HG02798 (cell line): ENCODE results near the gene ZGLP1.
A peak's percentile ranks its signal among the peaks of the same experiment; 100 is the strongest.
"Not testable (repeated sequence)": the region's sequence is repeated elsewhere in the genome, so short reads cannot be mapped to it uniquely, and the experiment has no call there.

ENCODE experiments used
- ATAC-seq: cut with Tn5 transposase; IDR thresholded peaks from one replicate; pipeline ENCODE4 v1.9.1; 2021; ENCODE audit warnings: mild to moderate bottlenecking; ENCODE audit not compliant: unreplicated experiment, poor library complexity

Gene ZGLP1

DNA sequence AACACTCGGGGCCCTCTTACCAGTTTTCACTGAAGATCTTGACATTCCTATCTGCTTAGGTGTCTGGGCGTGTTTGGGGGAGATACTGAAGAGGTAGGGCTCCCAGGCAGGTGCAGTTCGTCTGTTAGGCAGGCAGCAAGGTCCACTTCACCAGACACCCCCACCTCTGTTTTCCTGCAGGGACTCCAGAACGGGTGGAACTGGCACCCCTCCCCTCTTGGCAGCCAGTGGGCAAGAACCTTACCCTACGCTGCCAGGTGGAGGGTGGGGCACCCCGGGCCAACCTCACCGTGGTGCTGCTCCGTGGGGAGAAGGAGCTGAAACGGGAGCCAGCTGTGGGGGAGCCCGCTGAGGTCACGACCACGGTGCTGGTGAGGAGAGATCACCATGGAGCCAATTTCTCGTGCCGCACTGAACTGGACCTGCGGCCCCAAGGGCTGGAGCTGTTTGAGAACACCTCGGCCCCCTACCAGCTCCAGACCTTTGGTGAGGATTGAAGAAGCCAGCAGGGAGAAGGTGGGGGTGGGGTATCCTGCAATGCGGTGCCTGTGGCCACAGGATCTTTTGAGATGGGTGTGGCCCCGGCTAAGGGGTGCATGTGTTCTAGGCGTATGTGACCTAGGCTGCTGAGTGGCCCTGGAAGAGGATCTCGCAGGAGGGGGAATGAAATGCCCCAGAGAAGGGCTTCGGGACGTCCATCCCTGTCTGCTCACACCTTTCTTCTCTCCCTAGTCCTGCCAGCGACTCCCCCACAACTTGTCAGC, 26.1 kb downstream of the ZGLP1 start:
- no peak for ATAC-seq

GRCh38 chr19:10282043-10282442, 27.6 kb downstream of the ZGLP1 start:
- ATAC-seq: not testable (repeated sequence)

- no peak for ATAC-seq
Observed at GRCh38 chr19:10279737-10280442, 29.7 kb downstream of the ZGLP1 start.

GRCh38 chr19:10278935-10279334, 30.7 kb downstream of the ZGLP1 start:
- no peak for ATAC-seq

GRCh38 chr19:10277795-10278589, 31.6 kb downstream of the ZGLP1 start:
- ATAC-seq: no peak

- ATAC-seq: no peak
Observed at GRCh38 chr19:10274589-10274988, 35.0 kb downstream of the ZGLP1 start.

- peak; percentile 28 for ATAC-seq
Observed at GRCh38 chr19:10271543-10272086, 38.0 kb downstream of the ZGLP1 start.

DNA sequence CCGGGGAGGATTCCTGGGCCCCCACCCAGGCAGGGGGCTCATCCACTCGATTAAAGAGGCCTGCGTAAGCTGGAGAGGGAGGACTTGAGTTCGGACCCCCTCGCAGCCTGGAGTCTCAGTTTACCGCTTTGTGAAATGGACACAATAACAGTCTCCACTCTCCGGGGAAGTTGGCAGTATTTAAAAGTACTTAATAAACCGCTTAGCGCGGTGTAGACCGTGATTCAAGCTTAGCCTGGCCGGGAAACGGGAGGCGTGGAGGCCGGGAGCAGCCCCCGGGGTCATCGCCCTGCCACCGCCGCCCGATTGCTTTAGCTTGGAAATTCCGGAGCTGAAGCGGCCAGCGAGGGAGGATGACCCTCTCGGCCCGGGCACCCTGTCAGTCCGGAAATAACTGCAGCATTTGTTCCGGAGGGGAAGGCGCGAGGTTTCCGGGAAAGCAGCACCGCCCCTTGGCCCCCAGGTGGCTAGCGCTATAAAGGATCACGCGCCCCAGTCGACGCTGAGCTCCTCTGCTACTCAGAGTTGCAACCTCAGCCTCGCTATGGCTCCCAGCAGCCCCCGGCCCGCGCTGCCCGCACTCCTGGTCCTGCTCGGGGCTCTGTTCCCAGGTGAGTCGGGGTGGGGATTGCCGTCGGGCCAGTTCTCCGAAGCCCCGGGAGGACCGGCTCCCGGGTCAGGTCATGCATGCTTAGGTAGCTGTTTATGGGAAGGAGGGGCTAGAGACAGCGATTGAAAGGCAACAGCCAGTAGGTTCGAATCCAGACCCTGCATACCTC, 38.8 kb downstream of the ZGLP1 start, which contains the start of gene ICAM1:
Gene ICAM1, plus strand, starts transcription at position 505 of the 779 bp plus-strand sequence. Its CDS starts 40 bp downstream, at position 545.
- ATAC-seq: peak; percentile 58

- ATAC-seq: peak; percentile 41
Observed at GRCh38 chr19:10270180-10270615, 39.4 kb downstream of the ZGLP1 start.

GRCh38 chr19:10269333-10270179, 40.1 kb downstream of the ZGLP1 start:
- peak; percentile 44 for ATAC-seq

GRCh38 chr19:10268071-10268470, 41.5 kb downstream of the ZGLP1 start:
- no peak for ATAC-seq

GRCh38 chr19:10266706-10267105, 42.9 kb downstream of the ZGLP1 start:
- no peak for ATAC-seq

- ATAC-seq: no peak
Observed at GRCh38 chr19:10262771-10263170, 46.8 kb downstream of the ZGLP1 start.

DNA sequence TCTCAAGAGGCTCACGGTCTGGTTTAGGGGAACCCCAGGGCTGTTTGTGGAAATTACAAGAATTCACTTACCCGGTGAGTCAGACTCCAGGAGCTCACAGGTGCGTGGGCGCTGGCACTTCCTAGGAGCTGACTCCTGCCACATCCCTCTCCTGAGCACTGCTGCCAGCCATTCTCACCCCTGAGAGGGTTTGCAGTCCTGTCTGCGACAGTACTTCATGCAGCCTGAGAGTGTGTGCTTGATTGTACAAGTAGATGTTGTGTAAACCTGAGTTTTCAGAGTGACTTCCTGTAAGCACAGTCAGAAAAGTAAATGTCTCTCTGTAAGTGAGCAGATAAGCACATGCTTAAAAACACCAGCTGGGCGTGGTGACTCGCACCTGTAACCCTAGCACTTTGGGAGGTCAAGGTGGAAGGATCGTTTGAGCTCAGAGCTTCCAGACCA, 49.5 kb downstream of the ZGLP1 start:
- ATAC-seq: no peak

DNA sequence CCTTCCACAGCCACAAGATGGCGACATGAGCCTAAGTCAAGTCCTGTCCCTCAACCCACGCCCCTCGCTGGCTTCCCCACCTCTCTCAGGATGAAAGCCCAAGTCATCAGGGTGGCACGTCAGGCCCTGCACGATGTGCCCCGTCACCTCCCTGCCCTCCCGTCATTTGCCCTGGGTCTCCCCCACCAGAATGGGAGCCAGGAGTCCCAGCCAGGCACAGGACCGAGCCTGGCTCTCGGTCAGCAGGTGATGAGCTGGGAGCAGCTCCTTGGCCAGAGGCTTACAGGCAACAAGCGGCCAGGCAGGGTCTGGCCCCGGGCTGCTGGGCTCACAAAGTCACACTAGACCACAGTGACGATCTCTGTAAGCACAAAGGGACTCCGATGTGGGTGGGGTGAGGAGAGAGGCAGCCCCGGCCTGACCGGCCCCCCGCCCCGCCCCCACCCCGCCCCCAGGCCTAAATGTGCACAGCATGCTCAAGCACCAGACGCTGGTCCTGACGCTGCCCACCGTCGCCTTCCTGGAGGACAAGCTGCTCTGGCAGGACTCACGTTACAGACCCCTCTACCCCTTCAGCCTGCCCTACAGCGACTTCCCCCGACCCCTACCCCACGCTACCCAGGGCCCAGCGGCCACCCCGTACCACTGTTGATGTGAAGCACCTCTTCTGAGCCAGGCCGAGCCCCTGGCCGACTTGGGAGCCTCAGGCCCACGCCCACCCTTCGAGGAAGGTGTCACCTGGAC, 50.3 kb downstream of the ZGLP1 start:
- ATAC-seq: no peak

DNA sequence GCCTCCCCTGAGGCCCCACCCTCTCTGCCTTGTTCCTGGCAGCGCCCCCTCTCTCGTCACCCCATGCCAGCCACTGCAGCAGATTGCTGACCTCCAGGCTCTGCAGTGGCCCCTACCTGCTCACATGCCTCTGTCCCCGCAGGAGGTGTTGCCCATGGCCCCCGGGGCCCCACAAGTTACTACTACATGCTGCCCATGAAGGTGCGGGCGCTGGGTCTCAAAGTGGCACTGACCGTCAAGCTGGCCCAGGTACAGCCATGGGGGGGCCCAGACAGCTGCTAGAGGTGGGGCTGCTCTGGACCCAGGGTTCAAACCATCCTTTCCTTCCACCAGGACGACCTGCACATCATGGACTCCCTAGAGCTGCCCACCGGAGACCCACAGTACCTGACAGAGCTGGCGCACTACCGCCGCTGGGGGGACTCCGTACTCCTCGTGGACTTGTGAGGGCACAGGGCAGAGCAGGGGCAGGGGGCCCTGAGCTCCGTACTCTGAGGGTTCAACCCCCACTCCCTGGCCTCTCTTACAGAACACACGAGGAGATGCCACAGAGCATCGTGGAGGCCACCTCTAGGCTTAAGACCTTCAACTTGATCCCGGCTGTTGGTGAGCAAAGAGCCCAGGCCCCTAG, 51.4 kb downstream of the ZGLP1 start:
- ATAC-seq: no peak

- ATAC-seq: no peak
Observed at GRCh38 chr19:10256970-10257615, 52.5 kb downstream of the ZGLP1 start.
